ENCODE measurements around the gene CHST12. TPM values are rescaled to one million over a fixed set of nuclear protein-coding genes. Genes with fewer than 3 reads are reported as not detected.
A peak's percentile ranks its signal among the peaks of the same experiment; 100 is the strongest.

The CHST12 gene
- total and polyA plus RNA-seq, 2 donors (not counting 1 experiment from before 2014, with no cell fraction given) = 25.4 to 27.1 TPM

DNA sequence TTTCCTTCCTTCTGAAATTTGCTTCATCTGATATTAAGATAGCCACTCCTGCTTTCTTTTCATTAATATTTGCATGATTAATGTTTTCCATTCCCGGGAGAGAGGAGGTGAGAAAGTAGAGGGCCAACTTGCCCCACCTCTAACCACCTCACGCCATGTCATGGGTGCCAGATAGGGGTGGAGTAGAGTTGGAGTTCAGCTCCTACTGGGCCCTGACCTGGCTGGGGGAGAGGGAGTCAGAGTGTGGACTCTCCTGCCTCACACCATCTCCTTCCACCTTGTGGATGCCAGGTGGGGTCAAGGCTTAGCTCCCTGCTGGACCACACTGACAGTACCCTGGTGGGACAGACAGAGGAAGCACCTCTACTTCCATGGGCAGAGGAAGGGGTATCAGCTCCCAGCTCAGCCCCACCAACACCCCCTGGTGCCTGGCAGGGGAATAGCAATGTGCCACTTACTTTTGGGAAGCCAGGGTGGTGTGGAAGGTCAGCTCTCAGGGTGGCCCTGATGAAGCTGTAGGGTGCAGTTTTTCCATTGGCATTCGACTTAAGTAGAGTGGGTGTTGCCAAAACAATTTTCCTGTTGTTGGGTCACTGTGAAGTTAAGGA is 28.0 kb downstream of the CHST12 start:
- Histone ChIP-seq H3K9ac (ENCODE audit: low read length) (no peak overlapping the region), H3K4me3 (ENCODE audit: control extremely low read depth in 1 of 5, extremely low read depth in 1 of 5, insufficient read depth in 1 of 5, low read depth in 2 of 5, low read length in 4 of 5) (no peak overlapping the region), H3K79me2 (ENCODE audit: control insufficient read depth, insufficient read depth, low read length) (peaks cover 25% of the 10 kb centered on the region), H3K4me2 (replicated peaks; ENCODE audit: low read depth, low read length, poor library complexity, severe bottlenecking) (no peak overlapping the region), H2AFZ (ENCODE audit: insufficient read depth, low read depth, low read length, poor library complexity, severe bottlenecking) (no peak overlapping the region), H3K9me3 (ENCODE audit: control extremely low read depth in 1 of 3, control insufficient read depth in 2 of 3, insufficient read depth in 1 of 3, low read length in 2 of 3) (peaks cover 0 to 25% (median 11%) of the 10 kb centered on the region in 3 donors), H3K36me3 (replicated peaks in 1 of 2; ENCODE audit: control extremely low read depth in 1 of 2, control insufficient read depth in 1 of 2, extremely low read depth in 1 of 2, insufficient read depth in 2 of 2, low read length in 1 of 2) (peaks cover 0 to 28% of the 10 kb centered on the region in 2 experiments), H4K20me1 (ENCODE audit: control insufficient read depth, insufficient read depth, low read length, poor library complexity, severe bottlenecking) (no peaks in the 10 kb centered on the region), H3K27ac (ENCODE audit: low read length in 2 of 2) (no peak overlapping the region), H3K27me3 (replicated peaks in 1 of 4; ENCODE audit: control extremely low read depth in 1 of 4, control insufficient read depth in 3 of 4, insufficient read depth in 4 of 4, low read length in 3 of 4) (no peaks in the 10 kb centered on the region), H3K4me1 (ENCODE audit: control insufficient read depth in 2 of 2, insufficient read depth in 2 of 2, low read length in 2 of 2) (no peaks in the 10 kb centered on the region)
- ATAC-seq (ENCODE audit: low read depth) = peak; percentile 41
- TF ChIP-seq, protein P1, sequence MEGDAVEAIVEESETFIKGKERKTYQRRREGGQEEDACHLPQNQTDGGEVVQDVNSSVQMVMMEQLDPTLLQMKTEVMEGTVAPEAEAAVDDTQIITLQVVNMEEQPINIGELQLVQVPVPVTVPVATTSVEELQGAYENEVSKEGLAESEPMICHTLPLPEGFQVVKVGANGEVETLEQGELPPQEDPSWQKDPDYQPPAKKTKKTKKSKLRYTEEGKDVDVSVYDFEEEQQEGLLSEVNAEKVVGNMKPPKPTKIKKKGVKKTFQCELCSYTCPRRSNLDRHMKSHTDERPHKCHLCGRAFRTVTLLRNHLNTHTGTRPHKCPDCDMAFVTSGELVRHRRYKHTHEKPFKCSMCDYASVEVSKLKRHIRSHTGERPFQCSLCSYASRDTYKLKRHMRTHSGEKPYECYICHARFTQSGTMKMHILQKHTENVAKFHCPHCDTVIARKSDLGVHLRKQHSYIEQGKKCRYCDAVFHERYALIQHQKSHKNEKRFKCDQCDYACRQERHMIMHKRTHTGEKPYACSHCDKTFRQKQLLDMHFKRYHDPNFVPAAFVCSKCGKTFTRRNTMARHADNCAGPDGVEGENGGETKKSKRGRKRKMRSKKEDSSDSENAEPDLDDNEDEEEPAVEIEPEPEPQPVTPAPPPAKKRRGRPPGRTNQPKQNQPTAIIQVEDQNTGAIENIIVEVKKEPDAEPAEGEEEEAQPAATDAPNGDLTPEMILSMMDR (IDR thresholded peaks at IDR 0.05) = peak; percentile 50
- TF ChIP-seq EZH2 (IDR thresholded peaks at IDR 0.05; ENCODE audit: borderline replicate concordance, insufficient read depth, low read depth, low read length, poor library complexity, severe bottlenecking) = no peak
- no peaks in the 10 kb centered on the region for H3K27me3 Mint-ChIP-seq
- no peak overlapping the region for H3K27ac Mint-ChIP-seq
- ChIA-PET POLR2A (interaction anchor here (0.8 kb wide), 1 partner anchor 77 kb away, joined by 3 read pairs; no protein-coding TSS in a partner anchor), CTCF (interaction anchor here (0.6 to 1.7 kb wide), 8 partner anchors 12 to 101 kb away, joined by 3 to 6 read pairs (median 4); no protein-coding TSS in a partner anchor)
- H3K9me3 Mint-ChIP-seq (ENCODE audit: insufficient read depth) = peaks cover 4% of the 10 kb centered on the region
- no peak overlapping the region for H3K4me3 Mint-ChIP-seq
- H3K4me1 Mint-ChIP-seq = no peaks in the 10 kb centered on the region
- peak; percentile 31 for DNase-seq
- no CpG with 5 or more reads among the region's 3 CpGs for WGBS (ENCODE audit: insufficient coverage)
- intact Hi-C loops (cut with micrococcal nuclease) = loop anchor here (2.0 kb wide), 1 partner anchor 77 kb away; the partner anchor contains the start of gene EIF3B
